ENCODE measurements around the gene LCMT1.

DNA sequence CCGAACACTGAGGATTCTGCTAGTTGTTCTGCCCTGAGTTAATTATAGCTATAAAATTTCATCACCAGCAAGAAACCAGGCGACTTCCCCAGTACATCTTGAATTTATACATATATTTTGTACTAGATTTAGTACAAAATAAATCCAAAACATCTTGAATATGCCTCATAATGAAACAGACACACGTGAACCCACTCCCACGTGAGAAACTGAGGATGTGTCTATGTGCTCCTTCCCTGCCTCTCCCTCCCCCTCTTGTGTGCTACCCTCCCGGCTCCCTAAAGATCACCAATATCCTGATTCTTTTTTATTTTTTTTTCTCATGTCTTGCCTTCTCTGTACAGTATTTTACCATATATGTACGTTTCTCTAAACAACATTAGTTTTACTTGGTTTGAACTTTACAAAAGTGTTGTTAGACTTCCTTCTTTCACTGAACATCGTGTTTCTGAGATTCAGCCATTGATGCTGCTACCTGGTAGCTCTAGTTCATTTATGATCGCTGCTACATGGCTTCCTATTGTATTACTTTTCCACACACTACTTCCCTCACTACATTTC is 1.1 kb upstream of the LCMT1 start:
- TF ChIP-seq, protein P1, sequence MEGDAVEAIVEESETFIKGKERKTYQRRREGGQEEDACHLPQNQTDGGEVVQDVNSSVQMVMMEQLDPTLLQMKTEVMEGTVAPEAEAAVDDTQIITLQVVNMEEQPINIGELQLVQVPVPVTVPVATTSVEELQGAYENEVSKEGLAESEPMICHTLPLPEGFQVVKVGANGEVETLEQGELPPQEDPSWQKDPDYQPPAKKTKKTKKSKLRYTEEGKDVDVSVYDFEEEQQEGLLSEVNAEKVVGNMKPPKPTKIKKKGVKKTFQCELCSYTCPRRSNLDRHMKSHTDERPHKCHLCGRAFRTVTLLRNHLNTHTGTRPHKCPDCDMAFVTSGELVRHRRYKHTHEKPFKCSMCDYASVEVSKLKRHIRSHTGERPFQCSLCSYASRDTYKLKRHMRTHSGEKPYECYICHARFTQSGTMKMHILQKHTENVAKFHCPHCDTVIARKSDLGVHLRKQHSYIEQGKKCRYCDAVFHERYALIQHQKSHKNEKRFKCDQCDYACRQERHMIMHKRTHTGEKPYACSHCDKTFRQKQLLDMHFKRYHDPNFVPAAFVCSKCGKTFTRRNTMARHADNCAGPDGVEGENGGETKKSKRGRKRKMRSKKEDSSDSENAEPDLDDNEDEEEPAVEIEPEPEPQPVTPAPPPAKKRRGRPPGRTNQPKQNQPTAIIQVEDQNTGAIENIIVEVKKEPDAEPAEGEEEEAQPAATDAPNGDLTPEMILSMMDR (IDR thresholded peaks at IDR 0.05; ENCODE audit: poor library complexity, severe bottlenecking), result no peak
- no peak for TF ChIP-seq EZH2 (IDR thresholded peaks at IDR 0.05; ENCODE audit: borderline replicate concordance, insufficient read depth, low read length, poor library complexity, severe bottlenecking)
- no peak for TF ChIP-seq MXI1 (conservative IDR thresholded peaks at IDR 0.05; ENCODE audit: poor library complexity, severe bottlenecking)
- no peak for TF ChIP-seq POLR2AphosphoS5 (IDR thresholded peaks at IDR 0.05)
- TF ChIP-seq SMC3 (conservative IDR thresholded peaks at IDR 0.05; ENCODE audit: poor library complexity), result no peak
- no peak for TF ChIP-seq RAD21 (conservative IDR thresholded peaks at IDR 0.05)
- no peak for TF ChIP-seq EP300 (conservative IDR thresholded peaks at IDR 0.05; ENCODE audit: poor library complexity, severe bottlenecking)
- TF ChIP-seq, protein P2, sequence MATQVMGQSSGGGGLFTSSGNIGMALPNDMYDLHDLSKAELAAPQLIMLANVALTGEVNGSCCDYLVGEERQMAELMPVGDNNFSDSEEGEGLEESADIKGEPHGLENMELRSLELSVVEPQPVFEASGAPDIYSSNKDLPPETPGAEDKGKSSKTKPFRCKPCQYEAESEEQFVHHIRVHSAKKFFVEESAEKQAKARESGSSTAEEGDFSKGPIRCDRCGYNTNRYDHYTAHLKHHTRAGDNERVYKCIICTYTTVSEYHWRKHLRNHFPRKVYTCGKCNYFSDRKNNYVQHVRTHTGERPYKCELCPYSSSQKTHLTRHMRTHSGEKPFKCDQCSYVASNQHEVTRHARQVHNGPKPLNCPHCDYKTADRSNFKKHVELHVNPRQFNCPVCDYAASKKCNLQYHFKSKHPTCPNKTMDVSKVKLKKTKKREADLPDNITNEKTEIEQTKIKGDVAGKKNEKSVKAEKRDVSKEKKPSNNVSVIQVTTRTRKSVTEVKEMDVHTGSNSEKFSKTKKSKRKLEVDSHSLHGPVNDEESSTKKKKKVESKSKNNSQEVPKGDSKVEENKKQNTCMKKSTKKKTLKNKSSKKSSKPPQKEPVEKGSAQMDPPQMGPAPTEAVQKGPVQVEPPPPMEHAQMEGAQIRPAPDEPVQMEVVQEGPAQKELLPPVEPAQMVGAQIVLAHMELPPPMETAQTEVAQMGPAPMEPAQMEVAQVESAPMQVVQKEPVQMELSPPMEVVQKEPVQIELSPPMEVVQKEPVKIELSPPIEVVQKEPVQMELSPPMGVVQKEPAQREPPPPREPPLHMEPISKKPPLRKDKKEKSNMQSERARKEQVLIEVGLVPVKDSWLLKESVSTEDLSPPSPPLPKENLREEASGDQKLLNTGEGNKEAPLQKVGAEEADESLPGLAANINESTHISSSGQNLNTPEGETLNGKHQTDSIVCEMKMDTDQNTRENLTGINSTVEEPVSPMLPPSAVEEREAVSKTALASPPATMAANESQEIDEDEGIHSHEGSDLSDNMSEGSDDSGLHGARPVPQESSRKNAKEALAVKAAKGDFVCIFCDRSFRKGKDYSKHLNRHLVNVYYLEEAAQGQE (IDR thresholded peaks at IDR 0.05; ENCODE audit: borderline replicate concordance), result no peak

All from neural cell (in vitro differentiated cells).